GM12878 (cell line): ENCODE measurements around the gene RAP1A. TPM values are rescaled to one million over a fixed set of nuclear protein-coding genes. Genes with fewer than 3 reads are reported as not detected.
"Not testable (repeated sequence)": the region's sequence is repeated elsewhere in the genome, so short reads cannot be mapped to it uniquely, and the experiment has no call there.

ENCODE experiments used
- ATAC-seq: fragments of 200-7000 bp; cut with Tn5 transposase; 3 replicates; pipeline ENCODE4 v1.9.1; 2020; ENCODE audit warnings: mild to moderate bottlenecking, moderate library complexity
- BruUV-seq: library from RNA; stranded (reverse); fragments of 400-500 nt; replicated peaks from 2 replicates; lab custom pipeline; 2021; lab: Mats Ljungman, UMichigan
- CTCF ChIA-PET: fragments of 300-600 bp; sonication (Branson Sonifier 250); formaldehyde crosslinking; extraction: SDS; loops from one replicate; lab custom pipeline; 2021; ENCODE audit warnings: inconsistent platforms; lab: Yijun Ruan, JAX
- POLR2A ChIA-PET: fragments of 350-600 bp; formaldehyde crosslinking; extraction: SDS; loops from one replicate; lab custom pipeline; 2021; ENCODE audit warnings: inconsistent platforms; lab: Charles Lee
- RAD21 ChIA-PET: fragments of 300-600 bp; sonication (Branson Sonifier 250); formaldehyde crosslinking; loops from one replicate; lab custom pipeline; 2023; ENCODE audit warnings: antibody characterized with exemption; ENCODE audit not compliant: unreplicated experiment; lab: Charles Lee
- SMC1A ChIA-PET: fragments of 300-600 bp; sonication (Branson Sonifier 250); formaldehyde crosslinking; loops from one replicate; lab custom pipeline; 2023; ENCODE audit not compliant: unreplicated experiment, uncharacterized antibody; lab: Charles Lee
- DNase-seq: peaks from one replicate; pipeline ENCODE4 v3.0.0-alpha.2; 2011; ENCODE audit warnings: low read depth, low spot score
- FAIRE-seq: peaks from 3 replicates; lab custom pipeline; 2011; peaks lifted over from hg19 to GRCh38; lab: Jason Lieb, UNC
- H2AFZ ChIP-seq: 2 replicates; pipeline ENCODE4 v1.6.0; 2011; ENCODE audit warnings: low read depth, low read length, control low read depth; ENCODE audit not compliant: control insufficient read depth
- H3K27ac ChIP-seq: 2 replicates; pipeline ENCODE4 v1.5.1; 2011; ENCODE audit warnings: control low read depth; ENCODE audit not compliant: control insufficient read depth, insufficient read depth
- H3K27me3 ChIP-seq, 2 experiments: replicated peaks in 1 of 2; 2 replicates each; pipeline versions ENCODE4 v1.6.0 to v1.6.1; 2011; ENCODE audit warnings: low read length in 1 of 2; ENCODE audit not compliant: control insufficient read depth in 2 of 2, insufficient read depth in 2 of 2
- H3K36me3 ChIP-seq, 2 experiments: 2 replicates each; pipeline ENCODE4 v1.5.1; 2011; ENCODE audit warnings: low read length in 1 of 2; ENCODE audit not compliant: control insufficient read depth in 2 of 2, insufficient read depth in 2 of 2
- H3K4me1 ChIP-seq: 2 replicates; pipeline ENCODE4 v1.6.1; 2011; ENCODE audit warnings: mild to moderate bottlenecking, low read length, moderate library complexity, mixed read lengths; ENCODE audit not compliant: control insufficient read depth, insufficient read depth
- H3K4me2 ChIP-seq: 2 replicates; pipeline ENCODE4 v1.6.0; 2011; ENCODE audit warnings: control low read depth; ENCODE audit not compliant: control insufficient read depth, insufficient read depth
- H3K4me3 ChIP-seq: fragments of 200-600 bp; sonication (generic); 2 replicates; pipeline ENCODE4 v1.5.1; 2016
- H3K79me2 ChIP-seq: 2 replicates; pipeline ENCODE4 v1.6.0; 2011; ENCODE audit warnings: low read length; ENCODE audit not compliant: control insufficient read depth, insufficient read depth
- H3K9ac ChIP-seq: 2 replicates; pipeline ENCODE4 v1.8.0; 2011; ENCODE audit warnings: low read length, control low read depth, mixed read lengths; ENCODE audit not compliant: control insufficient read depth, insufficient read depth
- H3K9me3 ChIP-seq: replicated peaks from 3 replicates; pipeline ENCODE4 v1.5.1; 2011; ENCODE audit warnings: mild to moderate bottlenecking, low read length; ENCODE audit not compliant: control insufficient read depth, insufficient read depth
- H4K20me1 ChIP-seq: 2 replicates; pipeline ENCODE4 v1.6.0; 2011; ENCODE audit not compliant: control insufficient read depth, insufficient read depth
- NFYB ChIP-seq: IDR thresholded peaks from 2 replicates; pipeline ENCODE4 v1.6.1; 2011; ENCODE audit warnings: low read depth, mild to moderate bottlenecking, low read length, improper control_type of control experiment, moderate library complexity; ENCODE audit not compliant: insufficient read depth
- WGBS: methylation state at CpG from one replicate; pipeline ENCODE4 v1.1.6; 2016; ENCODE audit warnings: low lambda C conversion rate; ENCODE audit not compliant: insufficient replicate concordance, insufficient coverage; ENCODE audit errors: missing lambda C conversion rate; 5-methylcytosine and 5-hydroxymethylcytosine counted together
- in situ Hi-C: fragments of 300-500 bp; cut with MboI; formaldehyde crosslinking; loops from 9 replicates; pipeline ENCODE4 v1.14.3; 2018; ENCODE audit warnings: mixed read lengths
- intact Hi-C: fragments of 100-400 bp; cut with micrococcal nuclease; formaldehyde crosslinking; loops from one replicate; pipeline ENCODE4 v1.14.2; 2022; ENCODE audit not compliant: unreplicated experiment
- polyA plus RNA-seq, 11 experiments: library from polyadenylated mRNA; depleted of rRNA in 4 of 11; unstranded in 6 of 11; stranded (reverse) in 5 of 11; fragments of >200 nt; fragmentation: Nextera tagmentation in 4 of 11; fragmentation: Illumina TruSeq in 1 of 11; extraction: Ambion mirVana in 4 of 11; extraction: Trizol in 1 of 11; gene quantifications; 1 replicate in 1 of 11; 2 replicates in 10 of 11; pipeline versions ENCODE4 v1.2.1 to v1.2.3, GENCODE V29; 2011 to 2016; ENCODE audit warnings: inconsistent platforms in 2 of 11, missing spikeins in 2 of 11, low read depth in 1 of 11
- total RNA-seq, 4 experiments: library from RNA; depleted of rRNA in 3 of 4; stranded (reverse); fragments of >200 nt in 3 of 4; fragmentation: Illumina TruSeq in 1 of 4; extraction: Trizol in 1 of 4; gene quantifications; 2 replicates each; pipeline versions ENCODE4 v1.2.1 to v1.2.3, GENCODE V29; 2013 to 2021

RAP1A gene
- total and polyA plus RNA-seq, 10 of the 15 experiments (the other 5 are each of a cell fraction or from before 2014, with no cell fraction given): 38.4 to 213 (median 86.0) TPM

- ChIA-PET SMC1A (interaction anchor here (1.0 to 1.9 kb wide), 3 partner anchors 11 to 173 kb away, joined by 4 to 5 read pairs (median 5); no protein-coding TSS in a partner anchor), CTCF (interaction anchor here (0.9 to 1.4 kb wide), 3 partner anchors 14 to 36 kb away, joined by 3 to 4 read pairs (median 3); no protein-coding TSS in a partner anchor)
- Histone ChIP-seq H3K79me2 (peaks cover 29% of the 10 kb centered on the region), H3K36me3 (peaks cover 10 to 27% of the 10 kb centered on the region in 2 experiments), H3K9me3 (peaks cover 48% of the 10 kb centered on the region)
- BruUV-seq, H3K9ac ChIP-seq, in situ Hi-C loops, RAD21 ChIA-PET, H4K20me1 ChIP-seq, intact Hi-C loops, H3K27ac ChIP-seq, H3K4me3 ChIP-seq, FAIRE-seq, POLR2A ChIA-PET, H3K4me2 ChIP-seq, H3K4me1 ChIP-seq, ATAC-seq, H2AFZ ChIP-seq, H3K27me3 ChIP-seq, DNase-seq: not testable (repeated sequence)
- peak; percentile 69; the same call in 1 of the 2 replicates for TF ChIP-seq NFYB
- 99% methylated on average over 9 of the region's 9 CpGs for WGBS
Observed at GRCh38 chr1:111680212-111680800, 60.7 kb downstream of the RAP1A start.

GRCh38 chr1:111685293-111686153 lies 65.9 kb downstream of the RAP1A start:
- H3K27me3 ChIP-seq, ATAC-seq, CTCF ChIA-PET, FAIRE-seq, H3K4me3 ChIP-seq, DNase-seq, in situ Hi-C loops, H4K20me1 ChIP-seq, H3K36me3 ChIP-seq, H3K9ac ChIP-seq, H3K4me2 ChIP-seq, SMC1A ChIA-PET, H2AFZ ChIP-seq, intact Hi-C loops, H3K27ac ChIP-seq, RAD21 ChIA-PET: not testable (repeated sequence)
- H3K9me3 ChIP-seq: peaks cover 21% of the 10 kb centered on the region
- peaks cover 10% of the 10 kb centered on the region for H3K4me1 ChIP-seq
- H3K79me2 ChIP-seq: peaks cover 28% of the 10 kb centered on the region
- TSS peak; percentile 23 for BruUV-seq
- POLR2A ChIA-PET: interaction anchor here (0.7 kb wide), 1 partner anchor 19 kb away, joined by 4 read pairs; no protein-coding TSS in a partner anchor
- 81% methylated on average over 5 of the region's 8 CpGs for WGBS
